ENCODE results near the gene TSTD2.
A peak's percentile ranks its signal among the peaks of the same experiment; 100 is the strongest.
"Not testable (repeated sequence)": the region's sequence is repeated elsewhere in the genome, so short reads cannot be mapped to it uniquely, and the experiment has no call there.

The TSTD2 gene

DNA sequence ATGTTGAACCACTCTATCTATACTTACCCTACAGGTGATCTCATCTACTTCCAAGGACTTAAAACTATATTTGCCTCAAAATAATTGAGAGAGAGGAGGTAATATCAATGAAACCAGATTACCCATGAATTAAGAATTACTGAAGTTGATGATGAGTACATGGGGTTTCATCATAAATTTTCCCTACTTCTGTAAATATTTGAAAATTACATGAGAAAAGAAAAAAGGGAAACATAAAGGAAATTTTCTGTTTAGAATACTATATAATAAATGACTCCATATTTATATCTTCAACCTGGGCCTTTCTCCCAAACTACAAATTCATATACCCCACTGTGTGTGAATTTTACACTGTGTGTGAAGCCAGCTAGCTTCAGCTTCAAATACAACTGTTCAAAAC is 2.6 kb downstream of the TSTD2 start:
- no peak for DNase-seq (ENCODE audit: low read depth)

DNA sequence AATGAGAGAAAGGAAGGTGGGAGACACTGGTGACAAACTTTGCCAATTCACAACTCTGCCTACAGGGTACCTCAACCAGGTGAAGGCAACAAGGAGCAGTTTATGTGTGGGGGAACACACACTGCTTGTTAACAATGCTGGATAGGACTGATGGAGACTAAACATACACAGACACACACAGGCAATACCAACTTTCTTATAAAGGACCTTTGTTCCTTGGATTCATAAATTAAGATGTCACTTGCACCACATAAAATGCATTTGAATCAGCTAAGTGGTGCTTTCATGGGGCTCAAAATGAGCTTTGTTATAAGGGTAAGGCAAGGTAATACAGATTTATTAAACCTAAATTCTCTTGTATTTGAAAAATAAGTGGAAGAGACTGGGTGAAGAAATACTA is 4.0 kb downstream of the TSTD2 start:
- no peak for DNase-seq (ENCODE audit: low read depth)

DNA sequence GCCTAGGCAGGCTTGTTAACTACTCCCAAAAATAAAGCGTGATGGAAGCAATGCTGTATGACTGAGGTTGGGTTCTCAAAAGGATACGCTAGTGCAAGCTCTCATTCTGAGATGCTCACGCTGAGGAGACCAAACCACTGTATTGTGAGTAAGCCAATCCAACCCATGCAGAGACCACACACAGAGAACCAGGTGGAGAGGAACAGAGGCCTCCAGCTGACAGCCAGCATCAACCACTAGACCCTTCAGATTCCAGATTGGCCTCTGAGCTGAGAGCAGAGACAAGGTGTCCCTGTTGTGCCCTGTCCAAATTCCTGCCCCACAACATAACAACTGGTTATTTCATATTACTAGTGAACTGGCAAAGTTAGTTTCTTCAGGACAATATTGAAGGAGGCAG is 4.5 kb downstream of the TSTD2 start:
- DNase-seq (ENCODE audit: low read depth) = no peak

DNA sequence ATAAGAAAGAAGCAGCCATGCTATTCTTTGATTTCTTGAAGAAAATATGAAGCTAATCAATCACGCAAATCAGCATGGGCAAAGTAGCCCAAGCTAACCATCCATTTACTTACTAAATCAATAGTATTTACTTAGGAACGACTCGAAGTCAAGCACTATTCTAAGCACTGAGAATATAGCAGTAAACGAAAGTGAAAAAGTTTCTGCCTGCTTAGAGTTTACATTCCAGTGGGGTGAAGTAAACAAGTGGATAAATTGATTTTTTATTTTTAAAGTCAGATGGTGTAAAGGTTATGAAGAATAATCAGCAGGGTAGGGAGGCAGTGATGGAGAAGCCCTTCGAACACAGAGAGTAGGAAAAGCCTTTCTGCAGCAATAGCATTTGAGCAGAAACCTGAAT is 5.5 kb downstream of the TSTD2 start:
- no peak for DNase-seq (ENCODE audit: low read depth)

GRCh38 chr9:97625620-97626019 is 7.5 kb downstream of the TSTD2 start:
- no peak for DNase-seq (ENCODE audit: low read depth)

- DNase-seq (ENCODE audit: low read depth) = no peak
Observed at GRCh38 chr9:97623946-97624345, 9.2 kb downstream of the TSTD2 start.

DNA sequence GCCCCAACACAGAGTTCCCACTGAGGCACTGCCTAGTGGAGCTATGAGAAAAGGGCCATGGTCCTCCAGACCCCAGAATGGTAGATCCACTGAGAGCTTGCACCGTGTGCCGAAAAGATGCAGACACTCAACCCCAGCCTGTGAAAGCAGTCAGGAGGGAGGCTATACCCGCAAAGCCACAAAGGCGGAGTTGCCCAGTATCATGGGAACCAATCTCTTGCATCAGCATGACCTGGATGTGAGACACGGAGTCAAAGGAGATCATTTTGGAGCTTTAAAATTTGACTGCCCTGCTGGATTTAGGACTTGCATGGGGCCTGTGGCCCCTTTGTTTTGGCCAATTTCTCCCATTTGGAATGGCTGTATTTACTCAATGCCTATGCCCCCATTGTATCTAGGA is 10.7 kb downstream of the TSTD2 start:
- not testable (repeated sequence) for DNase-seq (ENCODE audit: low read depth)

- not testable (repeated sequence) for DNase-seq (ENCODE audit: low read depth)
Observed at GRCh38 chr9:97620063-97620462, 13.1 kb downstream of the TSTD2 start.

DNA sequence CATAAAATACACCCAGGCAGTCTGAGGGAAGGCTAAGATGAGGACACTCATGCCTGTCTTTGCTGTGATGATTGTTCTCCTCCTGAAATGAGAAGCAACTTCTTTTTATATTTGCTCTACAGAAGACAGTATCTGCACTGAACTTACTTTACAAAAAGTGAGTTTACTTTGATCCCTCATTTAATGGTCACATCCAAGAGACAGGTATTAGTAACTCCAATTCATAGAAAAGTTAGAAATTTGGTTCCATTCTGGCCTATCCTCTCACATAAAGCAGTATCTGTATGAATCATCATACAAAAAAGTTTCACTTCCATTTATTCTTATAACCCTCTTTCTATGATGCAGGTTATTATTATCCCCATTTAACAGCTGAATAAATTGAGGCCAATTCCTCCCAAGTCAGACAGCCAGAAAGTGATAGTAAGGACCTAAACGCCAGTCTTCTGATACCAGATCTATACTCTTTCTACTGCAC is 15.2 kb downstream of the TSTD2 start:
- DNase-seq (ENCODE audit: low read depth) = no peak

- DNase-seq (ENCODE audit: low read depth) = peak; percentile 25
Observed at GRCh38 chr9:97615439-97616072, 17.6 kb downstream of the TSTD2 start.

DNA sequence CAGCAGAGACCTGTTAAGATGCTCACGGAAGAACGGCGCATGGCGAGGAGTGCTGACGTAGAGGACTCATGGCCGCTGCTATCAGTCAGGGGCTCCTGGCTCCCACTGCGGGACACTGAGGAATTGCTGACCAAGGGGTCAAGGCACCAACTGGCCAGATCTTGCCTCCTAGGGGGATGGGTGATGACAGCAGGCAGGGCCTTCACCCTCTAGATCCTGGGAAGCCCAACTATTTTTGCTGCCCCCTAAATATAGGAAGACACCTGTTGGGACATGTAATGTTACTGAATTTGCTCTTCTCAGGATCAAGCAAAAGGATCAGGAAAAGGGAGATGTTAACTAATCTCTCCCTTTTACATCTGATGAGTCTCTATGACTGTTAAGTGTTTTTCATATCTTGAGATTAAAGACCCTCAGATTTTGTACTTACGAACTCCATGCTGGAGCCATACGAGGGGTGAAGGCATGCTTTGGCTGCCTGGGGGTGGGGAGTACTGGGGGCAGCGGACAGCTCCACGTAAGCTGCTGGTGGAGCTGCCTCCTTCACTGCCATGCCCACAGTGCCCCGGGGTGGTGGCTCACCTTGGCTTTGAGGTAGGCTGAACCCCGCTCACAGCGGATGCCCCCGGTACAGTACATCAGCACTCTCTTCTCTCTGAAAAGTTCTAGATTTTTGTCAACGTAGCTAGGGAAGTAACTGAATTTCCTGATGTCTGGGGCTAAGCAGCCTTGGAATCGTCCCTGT is 28.1 kb downstream of the TSTD2 start:
- no peak for DNase-seq (ENCODE audit: low read depth)

GRCh38 chr9:97602430-97602829 is 30.7 kb downstream of the TSTD2 start:
- DNase-seq (ENCODE audit: low read depth) = no peak

DNA sequence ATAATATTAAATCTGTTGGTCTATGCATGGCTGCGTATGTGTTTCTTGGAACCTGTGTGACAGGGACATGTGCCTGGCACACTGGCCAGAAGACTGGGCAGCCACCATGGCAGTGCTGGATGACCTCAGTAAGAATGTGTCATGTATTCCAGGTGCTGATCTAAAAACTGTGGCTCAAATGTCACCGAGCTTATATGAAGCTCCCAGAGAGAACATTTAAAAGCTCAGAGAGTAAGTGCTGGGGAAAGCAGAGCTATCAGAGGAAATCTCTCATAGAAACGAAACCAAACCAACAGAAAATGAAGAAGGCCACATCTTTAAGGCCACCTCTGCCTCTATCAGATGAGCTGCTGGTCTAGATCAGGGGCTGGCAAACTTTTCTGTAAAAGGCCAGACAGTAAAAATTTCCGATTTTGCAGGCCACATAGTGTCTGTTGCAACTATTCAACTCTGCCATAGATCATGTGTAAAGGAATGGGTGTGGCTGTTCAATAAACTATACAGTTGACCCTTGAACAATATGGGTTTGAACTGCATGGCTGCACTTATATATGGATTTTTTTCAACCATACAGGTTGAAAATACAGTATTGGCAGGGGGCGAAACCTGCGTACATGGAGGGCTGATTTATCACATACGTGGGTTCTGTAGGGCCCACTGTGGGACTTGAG is 31.8 kb downstream of the TSTD2 start:
- DNase-seq (ENCODE audit: low read depth) = no peak

GRCh38 chr9:97600531-97601227 is 32.5 kb downstream of the TSTD2 start:
- no peak for DNase-seq (ENCODE audit: low read depth)

DNA sequence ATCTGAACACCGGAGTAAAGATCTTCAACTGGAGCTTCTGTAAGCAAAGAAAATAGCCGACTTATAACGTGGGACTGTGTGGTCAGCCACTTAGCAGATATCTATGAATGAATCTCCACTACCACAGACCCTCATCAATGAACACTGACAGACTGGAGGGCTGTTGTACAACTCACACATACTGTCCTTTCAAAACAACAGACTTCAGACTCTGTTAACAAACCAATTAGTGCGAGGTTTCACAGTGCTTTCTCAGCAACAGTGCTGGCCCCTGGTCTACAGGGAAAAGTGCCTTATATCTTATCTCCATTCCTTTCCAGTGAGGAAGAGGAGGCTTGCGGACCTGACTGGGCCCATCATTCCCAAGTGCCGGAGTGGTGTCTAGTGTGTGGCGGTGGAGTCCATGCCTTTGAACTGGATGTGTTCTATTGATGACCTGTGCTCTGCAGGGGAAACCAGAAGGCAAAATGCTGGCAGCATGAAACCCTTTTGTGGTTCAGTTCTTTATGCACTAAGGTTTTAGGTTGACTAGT is 33.8 kb downstream of the TSTD2 start:
- DNase-seq (ENCODE audit: low read depth) = no peak

- peak; percentile 57 for DNase-seq (ENCODE audit: low read depth)
Observed at GRCh38 chr9:97598461-97599288, 34.5 kb downstream of the TSTD2 start.

- no peak for DNase-seq (ENCODE audit: low read depth)
Observed at GRCh38 chr9:97596906-97597305, 36.3 kb downstream of the TSTD2 start.

GRCh38 chr9:97594381-97594921 is 38.7 kb downstream of the TSTD2 start:
- no peak for DNase-seq (ENCODE audit: low read depth)

GRCh38 chr9:97593960-97594359 is 39.2 kb downstream of the TSTD2 start:
- no peak for DNase-seq (ENCODE audit: low read depth)

DNA sequence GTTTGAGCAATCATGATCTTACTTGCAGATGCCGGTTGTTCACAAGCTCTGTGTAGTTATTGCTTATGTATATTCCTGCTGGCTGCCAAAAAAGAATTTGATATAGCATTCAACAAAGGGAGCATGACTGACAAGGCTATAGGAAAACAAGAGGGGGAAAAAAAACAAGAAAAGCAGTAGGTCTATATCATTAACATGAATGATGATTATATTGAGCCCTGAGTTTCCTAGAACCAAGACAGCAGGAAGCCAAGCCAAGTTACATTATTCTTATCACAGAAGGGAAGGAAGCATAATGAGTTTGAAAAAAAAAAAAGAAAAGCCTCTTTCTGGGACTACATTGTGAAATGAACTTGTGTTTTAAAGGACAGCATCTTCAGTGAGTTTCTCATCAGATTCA is 41.0 kb downstream of the TSTD2 start:
- no peak for DNase-seq (ENCODE audit: low read depth)

DNA sequence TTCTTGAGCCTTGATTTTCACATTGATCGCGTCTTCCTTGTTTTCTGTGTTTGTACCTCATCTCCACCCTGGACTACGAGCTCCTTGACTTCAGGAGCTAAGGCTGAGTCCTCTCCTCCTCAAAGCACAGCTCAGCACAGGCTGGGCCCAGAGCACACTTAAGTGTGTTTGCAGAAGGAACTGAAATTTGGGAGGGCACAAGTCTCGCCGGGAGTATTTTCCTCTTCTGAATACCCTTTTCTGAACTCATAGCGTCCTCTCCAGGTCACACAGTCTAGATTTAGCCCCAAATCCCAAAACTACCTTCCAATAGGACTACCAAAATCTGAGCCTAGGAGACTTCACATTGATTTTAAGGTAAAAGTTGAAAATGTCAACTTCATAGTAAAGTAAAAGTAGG is 41.6 kb downstream of the TSTD2 start:
- DNase-seq (ENCODE audit: low read depth) = no peak

Measured in activated T-cell treated with anti-CD3 and anti-CD28 coated beads for 48 hours (primary cell).